T-helper 2 cell treated with Interferon-gamma antibody and Interleukin-4, amounts not matched to agents 100 ng/mL and 5 ng/mL, for 36 hours (primary cell): ENCODE results near the gene ETNK2. TPM values are rescaled to one million over a fixed set of nuclear protein-coding genes. Genes with fewer than 3 reads are reported as not detected.
"Not testable (repeated sequence)": the region's sequence is repeated elsewhere in the genome, so short reads cannot be mapped to it uniquely, and the experiment has no call there.

Experiments
- intact Hi-C: fragments of 100-400 bp; cut with micrococcal nuclease; formaldehyde crosslinking; loops from one replicate; pipeline ENCODE4 v1.15.1; 2023
- total RNA-seq: library from RNA; stranded (reverse); gene quantifications from 2 replicates; pipeline ENCODE4 v1.2.3, GENCODE V29; 2022

ETNK2 gene
- total RNA-seq, 1 donor from 2014 or later = 0.16 TPM

- intact Hi-C loops = no loop called here
These were observed 49.0 kb downstream of the ETNK2 start for GRCh38 chr1:204102739-204103430.

- intact Hi-C loops = no loop called here
These were observed 49.7 kb downstream of the ETNK2 start for GRCh38 chr1:204102029-204102611.

GRCh38 chr1:204099754-204100153 is 52.1 kb downstream of the ETNK2 start:
- intact Hi-C loops = not testable (repeated sequence)

GRCh38 chr1:204098683-204099082 is 53.2 kb downstream of the ETNK2 start:
- intact Hi-C loops = no loop called here

GRCh38 chr1:204096931-204097330 is 54.9 kb downstream of the ETNK2 start:
- intact Hi-C loops = no loop called here

GRCh38 chr1:204094856-204095634 is 56.8 kb downstream of the ETNK2 start:
- intact Hi-C loops = no loop called here

GRCh38 chr1:204094313-204094729 is 57.5 kb downstream of the ETNK2 start:
- intact Hi-C loops = no loop called here

GRCh38 chr1:204093781-204094180 is 58.1 kb downstream of the ETNK2 start:
- intact Hi-C loops = no loop called here

- intact Hi-C loops = no loop called here
These were observed 58.5 kb downstream of the ETNK2 start for GRCh38 chr1:204093421-204093717.

- intact Hi-C loops = no loop called here
These were observed 59.0 kb downstream of the ETNK2 start for GRCh38 chr1:204092632-204093420.

GRCh38 chr1:204091787-204092312 is 60.0 kb downstream of the ETNK2 start:
- intact Hi-C loops = no loop called here

- intact Hi-C loops = no loop called here
These were observed 60.8 kb downstream of the ETNK2 start for GRCh38 chr1:204091066-204091465.

GRCh38 chr1:204090132-204090531 is 61.7 kb downstream of the ETNK2 start:
- intact Hi-C loops = not testable (repeated sequence)

- intact Hi-C loops = no loop called here
These were observed 62.6 kb downstream of the ETNK2 start for GRCh38 chr1:204089044-204089751.

- intact Hi-C loops = no loop called here
These were observed 63.2 kb downstream of the ETNK2 start for GRCh38 chr1:204088596-204088995.

GRCh38 chr1:204087893-204088528 is 63.8 kb downstream of the ETNK2 start:
- intact Hi-C loops = no loop called here

- intact Hi-C loops = no loop called here
These were observed 64.5 kb downstream of the ETNK2 start for GRCh38 chr1:204087181-204087892.

- intact Hi-C loops = no loop called here
These were observed 66.0 kb downstream of the ETNK2 start for GRCh38 chr1:204085876-204086275.

GRCh38 chr1:204084247-204084772 is 67.5 kb downstream of the ETNK2 start:
- intact Hi-C loops = no loop called here
